ENCODE results near the gene AP2M1. TPM values are rescaled to one million over a fixed set of nuclear protein-coding genes. Genes with fewer than 3 reads are reported as not detected.

AP2M1 gene
- total RNA-seq, 1 experiment from 2014 or later, result 353 TPM

GRCh38 chr3:184196536-184196935 lies 21.9 kb downstream of the AP2M1 start:
- Histone ChIP-seq H3K9ac (ENCODE audit: low read length) (no peak overlapping the region), H4K20me1 (ENCODE audit: insufficient read depth) (no peaks in the 10 kb centered on the region), H3K4me1 (ENCODE audit: control insufficient read depth in 1 of 2, insufficient read depth in 2 of 2, low read length in 2 of 2) (no peaks in the 10 kb centered on the region), H3K4me3 (replicated peaks in 1 of 2; ENCODE audit: low read depth in 1 of 2, low read length in 2 of 2) (no peak overlapping the region), H3K27ac (ENCODE audit: low read depth, low read length) (no peak overlapping the region), H3K9me2 (ENCODE audit: insufficient read depth) (no peaks in the 10 kb centered on the region), H3K27me3 (ENCODE audit: insufficient read depth, low read length) (no peaks in the 10 kb centered on the region), H3K4me2 (ENCODE audit: low read length) (no peak overlapping the region), H2AFZ (ENCODE audit: low read depth, low read length, poor library complexity, severe bottlenecking) (no peak overlapping the region), H3K79me2 (ENCODE audit: insufficient read depth, low read length) (no peaks in the 10 kb centered on the region), H3K9me3 (ENCODE audit: control insufficient read depth in 1 of 2, insufficient read depth in 1 of 2, low read depth in 1 of 2, low read length in 2 of 2) (no peaks in the 10 kb centered on the region), H3K36me3 (ENCODE audit: control insufficient read depth in 1 of 2, insufficient read depth in 2 of 2, low read length in 2 of 2) (peaks cover 27 to 29% of the 10 kb centered on the region in 2 experiments; a peak in 3 of 4 replicates)
- ChIA-PET POLR2A (no interaction called here), RAD21 (ENCODE audit: low non-redundant PET in 1 of 2, low total read pairs in 2 of 2, uncharacterized antibody in 2 of 2, unreplicated experiment in 2 of 2) (no interaction called here), CTCF (no interaction called here)
- intact Hi-C loops (cut with micrococcal nuclease), result no loop called here
- no peak for TF ChIP-seq SRF (IDR thresholded peaks at IDR 0.05; ENCODE audit: low read depth)
- TF ChIP-seq EGR1 (IDR thresholded peaks at IDR 0.05; ENCODE audit: low read depth), result no peak
- no peak for TF ChIP-seq REST (IDR thresholded peaks at IDR 0.05; ENCODE audit: low read depth)
- no peak for TF ChIP-seq POLR2AphosphoS5 (IDR thresholded peaks at IDR 0.05; ENCODE audit: low read depth, low read length)
- no peak for TF ChIP-seq ELF1 (IDR thresholded peaks at IDR 0.05; ENCODE audit: borderline replicate concordance, low read depth)
- no peak for TF ChIP-seq ZNF274 (IDR thresholded peaks at IDR 0.05; ENCODE audit: low read depth, low read length)
- no peak for TF ChIP-seq FOSL1 (IDR thresholded peaks at IDR 0.05; ENCODE audit: low read depth)
- TF ChIP-seq CEBPB (IDR thresholded peaks at IDR 0.05; ENCODE audit: low read depth), result no peak
- no peak for TF ChIP-seq ZFX (IDR thresholded peaks at IDR 0.05)
- no peak for TF ChIP-seq MAX (IDR thresholded peaks at IDR 0.05)
- no peak for TF ChIP-seq RAD21 (IDR thresholded peaks at IDR 0.05; ENCODE audit: low read depth)
- TF ChIP-seq EZH2phosphoT487 (IDR thresholded peaks at IDR 0.05; ENCODE audit: borderline replicate concordance), result no peak
- TF ChIP-seq POLR2A (IDR thresholded peaks at IDR 0.05; ENCODE audit: borderline replicate concordance, extremely low read depth, insufficient read depth, insufficient read length), result no peak
- no peak for TF ChIP-seq JUND (IDR thresholded peaks at IDR 0.05)
- TF ChIP-seq CBX3 (IDR thresholded peaks at IDR 0.05; ENCODE audit: low read depth), result no peak
- TF ChIP-seq CTCF (IDR thresholded peaks at IDR 0.05 in 2 of 3, conservative IDR thresholded peaks at IDR 0.05 in 1 of 3; ENCODE audit: borderline replicate concordance in 1 of 3, insufficient read depth in 1 of 3, low read depth in 2 of 3, low read length in 2 of 3), result no peak
- no peak for TF ChIP-seq YY1 (IDR thresholded peaks at IDR 0.05; ENCODE audit: extremely low read depth, insufficient replicate concordance, low read depth, low read length)
- no peak for TF ChIP-seq TCF7L2 (IDR thresholded peaks at IDR 0.05; ENCODE audit: borderline replicate concordance, extremely low read depth, insufficient read depth, insufficient read length)
- TF ChIP-seq SP1 (IDR thresholded peaks at IDR 0.05; ENCODE audit: low read depth), result no peak
- TF ChIP-seq ATF3 (IDR thresholded peaks at IDR 0.05), result no peak
- ATAC-seq (no peak), DNase-seq (ENCODE audit: low read depth, low spot score) (no peak)
- no TSS peak for BruUV-seq (replicated peaks)

All from HCT116 (cell line).